Colon (tissue), 2 donors: ENCODE data around the gene NSUN5.
"Not testable (repeated sequence)": the region's sequence is repeated elsewhere in the genome, so short reads cannot be mapped to it uniquely, and the experiment has no call there.

Experiments
- FAIRE-seq: peaks from 2 replicates; lab custom pipeline; 2012; peaks lifted over from hg19 to GRCh38; lab: Jason Lieb, UNC
- donor health status: control.
- donor health status: control.

Gene NSUN5

DNA sequence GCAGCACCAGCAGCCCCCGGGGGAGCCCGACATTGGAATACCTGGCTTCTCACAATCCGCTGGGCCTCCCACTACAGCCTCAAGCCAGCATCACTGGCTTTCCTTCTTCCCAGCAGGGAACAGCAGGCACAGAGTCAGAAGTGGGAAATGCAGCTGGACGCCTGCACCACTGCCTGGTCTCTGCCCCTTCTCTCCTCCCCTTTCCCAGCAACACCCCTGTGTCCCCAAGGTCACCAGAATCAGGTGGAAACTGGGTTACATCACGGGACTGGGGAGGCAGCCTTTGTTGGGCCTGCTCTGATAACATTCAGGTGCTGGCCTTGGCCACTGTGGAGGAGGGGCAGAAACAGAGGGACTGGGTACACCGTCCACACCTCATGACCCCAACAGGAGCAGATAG lies 16.8 kb upstream of the NSUN5 start:
- FAIRE-seq, result not testable (repeated sequence)

DNA sequence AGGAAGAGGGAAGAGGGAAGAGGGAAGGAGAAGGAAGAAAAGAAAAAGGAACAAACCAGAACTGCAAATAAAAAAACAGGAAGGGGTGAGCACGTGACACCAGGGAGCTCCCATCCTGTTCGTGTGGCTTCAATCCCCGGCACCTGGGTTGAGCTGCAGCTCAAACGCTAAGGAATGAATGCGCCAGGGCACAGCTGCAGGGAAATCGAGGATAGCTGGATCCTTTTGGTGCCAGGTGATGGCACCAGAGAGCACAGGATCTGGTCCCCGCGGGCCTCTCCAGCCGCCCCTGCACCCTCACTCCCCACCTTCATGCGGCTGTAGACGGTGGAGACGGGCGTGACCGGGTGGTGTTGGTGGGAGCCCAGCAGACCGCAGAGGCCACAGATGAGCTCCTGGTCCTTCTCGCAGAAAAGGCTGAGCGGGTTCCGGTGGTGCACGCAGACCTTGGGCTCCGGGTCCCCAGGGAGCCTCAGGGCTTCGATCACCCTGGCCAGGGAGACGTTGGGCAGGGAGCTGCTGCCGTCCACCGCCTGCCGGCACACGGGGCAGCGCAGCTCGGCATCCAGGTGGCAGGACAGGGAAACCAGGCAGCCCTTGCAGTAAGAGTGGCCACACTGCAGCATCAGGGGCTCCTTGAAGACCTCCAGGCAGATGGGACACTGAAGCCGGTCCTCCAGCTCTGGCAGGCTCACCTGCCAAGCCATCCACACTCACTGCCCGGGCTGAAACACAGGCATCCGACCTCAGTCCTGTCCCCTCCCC lies 15.6 kb upstream of the NSUN5 start:
- not testable (repeated sequence) for FAIRE-seq

- FAIRE-seq, result not testable (repeated sequence)
Observed at GRCh38 chr7:73323434-73324080, 14.9 kb upstream of the NSUN5 start.

GRCh38 chr7:73320009-73320408 lies 11.4 kb upstream of the NSUN5 start:
- FAIRE-seq, result not testable (repeated sequence)

GRCh38 chr7:73319541-73319940 lies 10.9 kb upstream of the NSUN5 start:
- not testable (repeated sequence) for FAIRE-seq

- FAIRE-seq, result not testable (repeated sequence)
Observed at GRCh38 chr7:73318656-73319204, 10.1 kb upstream of the NSUN5 start.

DNA sequence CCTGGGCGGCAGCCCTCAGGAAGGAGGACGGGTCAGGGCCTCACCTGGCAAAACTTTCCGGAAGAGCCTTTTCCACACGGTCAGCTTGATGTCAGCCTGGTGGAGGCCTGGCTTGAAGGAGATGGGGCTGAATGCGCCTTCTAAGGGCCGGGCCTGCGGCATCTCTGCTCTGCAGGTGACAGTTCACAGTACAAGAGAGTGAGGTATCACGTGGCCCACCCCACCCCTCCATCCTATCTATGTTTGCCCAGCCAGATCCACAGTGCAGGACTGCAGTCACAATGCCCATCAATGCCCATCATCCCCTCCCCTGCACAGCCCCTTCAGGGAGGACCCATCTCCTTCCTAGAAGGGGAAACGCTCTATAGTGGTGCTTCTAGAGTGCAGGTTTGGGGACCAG lies 7.9 kb upstream of the NSUN5 start:
- FAIRE-seq, result no peak

DNA sequence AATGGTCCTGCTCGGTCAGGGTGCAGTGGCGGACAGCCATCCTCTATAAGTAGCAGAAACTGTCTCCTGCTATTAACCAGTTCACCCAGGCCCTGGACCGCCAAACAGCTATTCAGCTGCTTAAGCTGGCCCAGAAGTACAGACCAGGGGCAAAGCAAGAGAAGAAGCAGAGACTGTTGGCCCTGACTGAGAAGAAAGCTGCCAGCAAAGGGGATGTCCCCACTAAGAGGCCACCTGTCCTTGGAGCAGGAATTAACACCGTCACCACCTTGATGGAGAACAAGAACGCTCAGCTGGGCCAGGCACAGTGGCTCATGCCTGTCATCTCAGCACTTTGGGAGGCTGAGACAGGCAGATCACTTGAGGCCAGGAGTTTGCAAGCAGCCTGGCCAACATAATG lies 5.6 kb upstream of the NSUN5 start:
- FAIRE-seq, result no peak

GRCh38 chr7:73313521-73313906 lies 4.9 kb upstream of the NSUN5 start:
- no peak for FAIRE-seq

GRCh38 chr7:73312831-73313520 lies 4.3 kb upstream of the NSUN5 start:
- no peak for FAIRE-seq

GRCh38 chr7:73311421-73311820 lies 2.8 kb upstream of the NSUN5 start:
- FAIRE-seq, result not testable (repeated sequence)

DNA sequence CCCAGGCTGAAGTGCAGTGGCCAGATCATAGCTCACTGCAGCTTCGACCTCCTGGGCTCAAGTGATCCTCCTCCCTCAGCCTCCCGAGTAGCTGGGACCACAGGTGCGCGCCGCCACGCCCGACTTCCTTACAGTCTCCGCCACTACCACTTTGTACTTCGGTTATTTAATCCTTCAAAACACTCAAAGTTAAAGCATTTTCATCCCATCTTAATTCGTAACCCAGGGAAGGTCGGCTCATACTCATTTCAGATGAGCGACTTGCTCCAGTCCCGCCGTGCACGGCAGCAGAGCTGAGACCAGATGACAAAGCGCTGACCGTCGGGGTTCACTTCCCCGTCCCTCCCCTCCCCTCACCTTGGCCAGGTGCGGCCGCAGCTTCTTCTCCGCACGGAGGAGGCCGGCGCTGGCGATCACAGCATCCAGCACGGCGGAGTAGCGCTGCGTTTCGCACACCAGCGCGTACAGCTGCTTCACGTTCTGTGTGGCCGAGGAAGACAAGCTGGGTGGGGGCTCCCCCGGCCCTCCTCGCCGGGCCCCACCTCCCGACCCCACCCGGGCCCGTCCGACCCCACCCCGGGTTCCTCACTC lies 457 bp downstream of the NSUN5 start:
- FAIRE-seq, result no peak

DNA sequence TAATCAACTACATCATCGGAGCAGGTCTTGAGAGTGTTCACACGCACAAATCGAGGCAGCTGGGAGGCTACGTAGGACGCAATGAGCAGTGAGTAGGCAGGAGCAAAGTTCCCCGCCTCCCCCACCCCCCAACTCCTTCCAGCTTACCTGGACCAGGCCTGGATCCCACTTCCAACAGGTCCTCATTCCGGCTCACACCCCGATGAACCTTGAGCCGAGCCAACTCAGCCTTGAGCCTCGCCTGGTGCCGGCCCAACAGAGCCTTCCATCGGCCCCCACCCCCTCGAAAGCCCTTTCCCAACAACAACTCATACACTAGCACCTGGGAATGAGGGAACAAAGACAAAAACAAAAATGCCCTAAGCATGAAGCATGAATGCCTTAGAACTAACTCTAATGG lies 1.2 kb downstream of the NSUN5 start:
- no peak for FAIRE-seq

GRCh38 chr7:73304612-73305387 lies 3.8 kb downstream of the NSUN5 start:
- FAIRE-seq, result not testable (repeated sequence)

DNA sequence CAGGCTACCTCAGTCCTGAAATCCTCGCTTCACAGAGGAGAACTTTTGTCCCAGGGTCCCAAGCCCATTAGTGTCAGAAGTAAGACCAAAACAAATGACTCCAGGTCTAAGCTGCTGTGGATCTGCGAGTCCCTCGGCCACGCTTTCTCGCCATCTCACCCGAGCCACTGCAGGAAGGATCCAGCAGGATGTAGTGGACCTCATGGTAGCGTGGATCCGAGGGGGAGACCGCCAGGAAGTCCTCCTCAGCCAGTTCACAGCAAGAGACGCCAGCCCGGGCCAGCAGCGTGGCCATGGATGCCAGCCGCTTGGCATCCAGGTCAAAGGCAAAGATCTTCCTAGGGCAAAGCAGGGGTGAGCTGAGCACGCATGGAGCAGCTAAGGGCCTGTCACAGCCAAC lies 4.6 kb downstream of the NSUN5 start:
- FAIRE-seq, result no peak

- FAIRE-seq, result no peak
Observed at GRCh38 chr7:73303546-73303945, 5.1 kb downstream of the NSUN5 start.

- not testable (repeated sequence) for FAIRE-seq
Observed at GRCh38 chr7:73302846-73303245, 5.8 kb downstream of the NSUN5 start.

DNA sequence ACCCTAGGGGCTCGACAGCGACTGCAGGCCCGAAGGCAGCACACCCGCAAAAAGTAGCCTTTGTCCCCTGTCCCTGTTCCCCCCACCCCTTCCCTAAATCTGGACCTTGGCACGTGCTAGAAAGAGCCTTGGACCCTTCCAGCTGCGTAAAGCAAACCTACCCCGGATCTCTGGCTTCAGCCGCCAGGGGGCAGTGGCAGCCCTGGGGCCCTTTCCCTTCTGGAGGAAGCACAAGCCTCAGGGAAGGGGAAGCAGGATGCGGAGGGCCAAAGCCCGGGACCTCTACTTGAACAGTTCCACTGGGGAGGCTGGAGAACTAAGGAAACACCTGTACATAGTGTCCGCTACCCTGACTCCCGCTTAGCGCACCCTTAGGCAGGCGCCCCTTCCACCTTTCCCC lies 7.5 kb downstream of the NSUN5 start:
- FAIRE-seq, result not testable (repeated sequence)

- FAIRE-seq, result not testable (repeated sequence)
Observed at GRCh38 chr7:73299812-73300211, 8.8 kb downstream of the NSUN5 start.

GRCh38 chr7:73297706-73298105 lies 10.9 kb downstream of the NSUN5 start:
- not testable (repeated sequence) for FAIRE-seq

GRCh38 chr7:73297235-73297634 lies 11.4 kb downstream of the NSUN5 start:
- FAIRE-seq, result not testable (repeated sequence)

- not testable (repeated sequence) for FAIRE-seq
Observed at GRCh38 chr7:73277210-73277609, 31.4 kb downstream of the NSUN5 start.
